K562 (cell line): ENCODE measurements around the gene ZRANB1. TPM values are rescaled to one million over a fixed set of nuclear protein-coding genes. Genes with fewer than 3 reads are reported as not detected.

Experiments
- ATAC-seq: fragments of 200-7000 bp; cut with Tn5 transposase; 3 replicates; pipeline ENCODE4 v1.9.1; 2020; ENCODE audit warnings: moderate library complexity
- BruUV-seq: library from RNA; stranded (reverse); fragments of 400-500 nt; replicated peaks from 2 replicates; lab custom pipeline; 2021; lab: Mats Ljungman, UMichigan
- CTCF ChIA-PET: fragments of 300-600 bp; formaldehyde crosslinking; extraction: SDS; loops from one replicate; lab custom pipeline; 2021; ENCODE audit warnings: low intra/inter-chr PET ratio; lab: Yijun Ruan, JAX
- POLR2A ChIA-PET: fragments of 300-600, 350-650 bp; sonication (Branson Sonifier 250); formaldehyde crosslinking; extraction: SDS; loops from one replicate; lab custom pipeline; 2021; ENCODE audit warnings: antibody characterized with exemption, inconsistent platforms; lab: Yijun Ruan, JAX
- DNase-seq, 4 experiments: peaks; one replicate each; pipeline versions ENCODE4 v3.0.0 to v3.0.0-alpha.2; 2011 to 2018; ENCODE audit warnings: low spot score in 3 of 4, mixed read lengths in 3 of 4; ENCODE audit errors: extremely low read depth in 1 of 4
- FAIRE-seq: peaks from 2 replicates; lab custom pipeline; 2011; peaks lifted over from hg19 to GRCh38; lab: Jason Lieb, UNC
- H2AFZ ChIP-seq: 2 replicates; pipeline ENCODE4 v1.6.0; 2011; ENCODE audit warnings: low read depth, low read length, control low read depth, inconsistent platforms
- H3K27ac ChIP-seq: fragments of 200-600 bp; 3 replicates; pipeline ENCODE4 v1.8.0; 2011; ENCODE audit warnings: low read depth, mild to moderate bottlenecking, control low read depth, inconsistent platforms, low read length, moderate library complexity, mixed read lengths; ENCODE audit errors: extremely low read depth
- H3K27me3 ChIP-seq, 2 experiments: fragments of 300-600 bp in 1 of 2; 2 replicates in 1 of 2; 3 replicates in 1 of 2; pipeline versions ENCODE4 v1.6.0 to v1.8.0; 2011; ENCODE audit warnings: inconsistent platforms in 2 of 2, low read length in 2 of 2, mild to moderate bottlenecking in 1 of 2, mixed read lengths in 1 of 2, moderate library complexity in 1 of 2; ENCODE audit not compliant: control insufficient read depth in 2 of 2, insufficient read depth in 2 of 2
- H3K36me3 ChIP-seq: fragments of 300-600 bp; 3 replicates; pipeline ENCODE4 v1.8.0; 2011; ENCODE audit warnings: mild to moderate bottlenecking, low read length, inconsistent platforms; ENCODE audit not compliant: control insufficient read depth, insufficient read depth
- H3K4me1 ChIP-seq, 2 experiments: fragments of 200-600 bp in 1 of 2; replicated peaks in 1 of 2; 2 replicates in 1 of 2; 3 replicates in 1 of 2; pipeline versions ENCODE4 v1.5.1 to v1.8.0; 2011; ENCODE audit warnings: inconsistent platforms in 2 of 2, low read length in 2 of 2, mild to moderate bottlenecking in 1 of 2, mixed read lengths in 1 of 2, moderate library complexity in 1 of 2; ENCODE audit not compliant: control insufficient read depth in 2 of 2, insufficient read depth in 2 of 2
- H3K4me2 ChIP-seq: 2 replicates; pipeline ENCODE4 v1.6.1; 2011; ENCODE audit warnings: low read length, control low read depth, inconsistent platforms, mixed read lengths; ENCODE audit not compliant: insufficient read depth
- H3K4me3 ChIP-seq: fragments of 200-600 bp; sonication (generic), shearing (Covaris generic); 2 replicates; pipeline ENCODE4 v1.5.1; 2016; ENCODE audit warnings: control low read depth, inconsistent platforms
- H3K79me2 ChIP-seq: fragments of 200-600 bp; 3 replicates; pipeline ENCODE4 v1.8.0; 2011; ENCODE audit warnings: low read length, inconsistent platforms; ENCODE audit not compliant: control insufficient read depth, insufficient read depth
- H3K9ac ChIP-seq, 2 experiments: 2 replicates each; pipeline versions ENCODE4 v1.6.0 to v1.6.1; 2011; ENCODE audit warnings: low read depth in 2 of 2, low read length in 2 of 2, control low read depth in 1 of 2, inconsistent platforms in 1 of 2, mild to moderate bottlenecking in 1 of 2, mixed read lengths in 1 of 2; ENCODE audit not compliant: insufficient read depth in 1 of 2
- H3K9me1 ChIP-seq: one replicate; pipeline ENCODE4 v1.6.0; 2011; ENCODE audit warnings: inconsistent platforms, mild to moderate bottlenecking, low read length, moderate library complexity; ENCODE audit not compliant: control insufficient read depth, insufficient read depth
- H3K9me3 ChIP-seq: replicated peaks from 2 replicates; pipeline ENCODE4 v1.5.1; 2011; ENCODE audit warnings: low read depth, low read length, inconsistent platforms; ENCODE audit not compliant: control insufficient read depth, insufficient read depth
- H4K20me1 ChIP-seq: replicated peaks from 2 replicates; pipeline ENCODE4 v1.6.1; 2011; ENCODE audit warnings: low read length, inconsistent platforms, mixed read lengths; ENCODE audit not compliant: control insufficient read depth, insufficient read depth
- CBX1 ChIP-seq: sonication (generic); IDR thresholded peaks from 2 replicates; pipeline ENCODE4 v1.6.1; 2016; ENCODE audit warnings: antibody characterized with exemption, low read depth, mild to moderate bottlenecking
- KAT8 ChIP-seq: fragments of 450-650 bp; IDR thresholded peaks from 2 replicates; pipeline ENCODE4 v1.6.1; 2016; ENCODE audit warnings: low read depth, mild to moderate bottlenecking
- NR2C2 ChIP-seq, 2 experiments: fragments of 200-800 bp in 1 of 2; sonication (Bioruptor generic) in 1 of 2; sonication (generic) in 1 of 2; formaldehyde crosslinking in 1 of 2; IDR thresholded peaks; 2 replicates each; pipeline versions ENCODE4 v1.6.1 to v1.8.0; 2016 to 2022; ENCODE audit warnings: mild to moderate bottlenecking in 1 of 2, missing compliant biosample characterization in 1 of 2, missing genetic modification characterization in 1 of 2, missing genetic modification reagents in 1 of 2
- PHB ChIP-seq: fragments of 250-450 bp; sonication (Bioruptor Pico); IDR thresholded peaks from 2 replicates; pipeline ENCODE4 v1.5.0; 2021
- SETDB1 ChIP-seq: IDR thresholded peaks from one replicate; pipeline ENCODE4 v1.6.1; 2012; ENCODE audit warnings: low read length, control low read depth, inconsistent platforms
- SNRNP70 ChIP-seq: fragments of 200-400 bp; formaldehyde crosslinking; optimal IDR thresholded peaks from 2 replicates; pipeline ENCODE3; 2017; ENCODE audit warnings: low read depth, low read length
- ZZZ3 ChIP-seq: fragments of 450-650 bp; IDR thresholded peaks from 2 replicates; pipeline ENCODE4 v1.6.1; 2016; ENCODE audit warnings: antibody characterized with exemption, mild to moderate bottlenecking, moderate library complexity
- WGBS: fragments of 100-300 bp; shearing (Covaris generic); methylation state at CpG from one replicate; pipeline ENCODE4 v1.1.6; 2016; ENCODE audit warnings: low coverage, mixed read lengths; ENCODE audit not compliant: insufficient coverage; ENCODE audit errors: missing lambda C conversion rate; 5-methylcytosine and 5-hydroxymethylcytosine counted together
- in situ Hi-C: fragments of 300-500 bp; cut with MboI; formaldehyde crosslinking; loops from 4 replicates; pipeline ENCODE4 v1.15.0; 2018; ENCODE audit warnings: inconsistent platforms, mixed read lengths
- intact Hi-C: fragments of 100-400 bp; cut with micrococcal nuclease; formaldehyde crosslinking; loops from 2 replicates; pipeline ENCODE4 v1.14.2; 2022
- polyA plus RNA-seq, 8 experiments: library from polyadenylated mRNA; depleted of rRNA in 4 of 8; stranded (reverse) in 5 of 8; unstranded in 3 of 8; fragments of >200 nt; fragmentation: Nextera tagmentation in 2 of 8; fragmentation: Illumina TruSeq in 1 of 8; extraction: Ambion mirVana in 2 of 8; extraction: Trizol in 1 of 8; gene quantifications; 2 replicates each; pipeline versions ENCODE4 v1.2.1 to v1.2.3, GENCODE V29; 2011 to 2014; ENCODE audit warnings: inconsistent platforms in 1 of 8, missing spikeins in 1 of 8
- total RNA-seq, 7 experiments: library from RNA; depleted of rRNA in 6 of 7; stranded (reverse); fragments of >200 nt in 6 of 7; fragmentation: Illumina TruSeq in 2 of 7; extraction: Trizol in 2 of 7; gene quantifications; 2 replicates each; pipeline versions ENCODE4 v1.2.1 to v1.2.3, GENCODE V29; 2011 to 2021; ENCODE audit warnings: low replicate concordance in 1 of 7
- TF ChIP-seq, protein P1 (sequence below): sonication (generic); formaldehyde crosslinking; IDR thresholded peaks from 2 replicates; pipeline ENCODE4 v1.8.1; 2023; ENCODE audit warnings: mild to moderate bottlenecking, missing genetic modification reagents
- TF ChIP-seq, protein P2 (sequence below): fragments of 450-650 bp; formaldehyde crosslinking; IDR thresholded peaks from 2 replicates; pipeline ENCODE4 v1.4.0; 2022; ENCODE audit warnings: missing genetic modification characterization

ZRANB1 gene
- total and polyA plus RNA-seq, 9 of the 15 experiments (the other 6 are each of a cell fraction or from before 2014, with no cell fraction given): 0.07 to 1.1 (median 0.64) TPM

DNA sequence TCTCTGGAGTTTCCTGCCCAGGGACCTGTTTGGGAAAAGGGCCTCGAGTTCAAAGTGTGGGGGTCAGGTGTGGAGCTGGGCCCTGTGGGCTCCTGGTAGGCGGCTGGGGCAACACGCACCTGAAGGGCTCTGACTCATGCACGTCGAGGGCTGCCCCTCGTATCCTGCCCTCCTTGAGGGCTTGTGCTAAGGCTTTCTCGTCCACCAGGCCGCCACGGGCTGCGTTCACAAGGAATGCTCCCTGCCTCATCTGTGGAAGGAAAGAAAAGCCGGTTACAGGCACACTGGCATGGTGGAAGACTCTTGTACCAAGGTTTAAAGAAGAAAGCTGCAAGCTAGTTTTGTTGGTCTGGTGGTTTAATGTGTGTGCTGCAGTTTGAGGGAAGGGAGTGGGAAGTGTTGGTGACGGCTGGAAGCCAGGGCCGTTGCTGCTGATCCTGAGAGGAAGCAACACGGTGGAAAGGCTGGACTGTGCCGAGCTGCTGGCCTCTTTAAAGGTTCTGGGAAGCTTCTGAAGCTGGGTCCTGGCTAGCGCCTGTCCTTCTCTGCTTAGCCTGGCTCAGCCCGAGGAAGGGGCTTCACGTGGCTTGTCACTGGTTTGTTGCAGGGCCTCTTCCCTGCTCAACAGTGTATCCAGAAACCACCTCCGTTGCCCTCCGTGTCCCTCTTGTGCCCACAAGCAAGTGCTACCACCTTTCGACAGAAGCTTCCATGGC lies 52.0 kb downstream of the ZRANB1 start:
- no peaks in the 10 kb centered on the region for H3K27me3 ChIP-seq
- no peaks in the 10 kb centered on the region for H3K79me2 ChIP-seq
- no peaks in the 10 kb centered on the region for H4K20me1 ChIP-seq
- intact Hi-C loops (no loop called here), in situ Hi-C loops (no loop called here)
- no peaks in the 10 kb centered on the region for H3K9me1 ChIP-seq
- no peak for ATAC-seq
- H3K9ac ChIP-seq: no peak overlapping the region
- no peaks in the 10 kb centered on the region for H3K36me3 ChIP-seq
- no peaks in the 10 kb centered on the region for H3K9me3 ChIP-seq
- no CpG with 5 or more reads among the region's 21 CpGs for WGBS
- TF ChIP-seq NR2C2 (CRISPR knock-in tag; IDR thresholded peaks at IDR 0.05): no peak
- TF ChIP-seq NR2C2 (tag; IDR thresholded peaks at IDR 0.05): no peak
- TF ChIP-seq, protein P1, sequence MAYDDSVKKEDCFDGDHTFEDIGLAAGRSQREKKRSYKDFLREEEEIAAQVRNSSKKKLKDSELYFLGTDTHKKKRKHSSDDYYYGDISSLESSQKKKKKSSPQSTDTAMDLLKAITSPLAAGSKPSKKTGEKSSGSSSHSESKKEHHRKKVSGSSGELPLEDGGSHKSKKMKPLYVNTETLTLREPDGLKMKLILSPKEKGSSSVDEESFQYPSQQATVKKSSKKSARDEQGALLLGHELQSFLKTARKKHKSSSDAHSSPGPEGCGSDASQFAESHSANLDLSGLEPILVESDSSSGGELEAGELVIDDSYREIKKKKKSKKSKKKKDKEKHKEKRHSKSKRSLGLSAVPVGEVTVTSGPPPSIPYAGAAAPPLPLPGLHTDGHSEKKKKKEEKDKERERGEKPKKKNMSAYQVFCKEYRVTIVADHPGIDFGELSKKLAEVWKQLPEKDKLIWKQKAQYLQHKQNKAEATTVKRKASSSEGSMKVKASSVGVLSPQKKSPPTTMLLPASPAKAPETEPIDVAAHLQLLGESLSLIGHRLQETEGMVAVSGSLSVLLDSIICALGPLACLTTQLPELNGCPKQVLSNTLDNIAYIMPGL (CRISPR knock-in tag): no peak
- TF ChIP-seq PHB (CRISPR knock-in tag): no peak
- no peak for TF ChIP-seq CBX1
- no peak for TF ChIP-seq SNRNP70
- no peak for TF ChIP-seq ZZZ3
- TF ChIP-seq, protein P2, sequence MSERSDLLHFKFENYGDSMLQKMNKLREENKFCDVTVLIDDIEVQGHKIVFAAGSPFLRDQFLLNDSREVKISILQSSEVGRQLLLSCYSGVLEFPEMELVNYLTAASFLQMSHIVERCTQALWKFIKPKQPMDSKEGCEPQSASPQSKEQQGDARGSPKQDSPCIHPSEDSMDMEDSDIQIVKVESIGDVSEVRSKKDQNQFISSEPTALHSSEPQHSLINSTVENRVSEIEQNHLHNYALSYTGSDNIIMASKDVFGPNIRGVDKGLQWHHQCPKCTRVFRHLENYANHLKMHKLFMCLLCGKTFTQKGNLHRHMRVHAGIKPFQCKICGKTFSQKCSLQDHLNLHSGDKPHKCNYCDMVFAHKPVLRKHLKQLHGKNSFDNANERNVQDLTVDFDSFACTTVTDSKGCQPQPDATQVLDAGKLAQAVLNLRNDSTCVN: no peak
- TF ChIP-seq KAT8: no peak
- TF ChIP-seq SETDB1: no peak
- no peak for FAIRE-seq
- H3K4me1 ChIP-seq: no peaks in the 10 kb centered on the region
- H3K4me3 ChIP-seq: no peak overlapping the region
- no peak overlapping the region for H2AFZ ChIP-seq
- no peak for DNase-seq
- POLR2A ChIA-PET: no interaction called here
- CTCF ChIA-PET: no interaction called here
- H3K27ac ChIP-seq: no peak overlapping the region
- H3K4me2 ChIP-seq: no peak overlapping the region
- BruUV-seq: no TSS peak
